HEK293 (cell line): ENCODE measurements around the gene PGAP1.

ENCODE experiments used
- PRDM1 ChIP-seq: fragments of 450-650 bp; formaldehyde crosslinking; IDR thresholded peaks from 2 replicates; pipeline ENCODE4; 2016; ENCODE audit warnings: missing biosample characterization, missing genetic modification characterization
- YY1 ChIP-seq: fragments of 450-650 bp; formaldehyde crosslinking; IDR thresholded peaks from 2 replicates; pipeline ENCODE4 v1.5.1; 2018; ENCODE audit warnings: missing biosample characterization, missing genetic modification characterization
- ZEB2 ChIP-seq: fragments of 450-650 bp; formaldehyde crosslinking; IDR thresholded peaks from 2 replicates; pipeline ENCODE4 v1.5.1; 2016; ENCODE audit warnings: missing biosample characterization, missing genetic modification characterization
- ZNF211 ChIP-seq: fragments of 450-650 bp; formaldehyde crosslinking; IDR thresholded peaks from 2 replicates; pipeline ENCODE4 v1.5.1; 2016; ENCODE audit warnings: low read depth, missing biosample characterization, missing genetic modification characterization
- ZNF302 ChIP-seq: fragments of 450-650 bp; formaldehyde crosslinking; IDR thresholded peaks from 2 replicates; pipeline ENCODE4 v1.5.1; 2016; ENCODE audit warnings: missing biosample characterization, missing genetic modification characterization, low read depth
- ZNF366 ChIP-seq: fragments of 450-650 bp; formaldehyde crosslinking; conservative IDR thresholded peaks from 2 replicates; pipeline ENCODE4 v1.5.1; 2016; ENCODE audit warnings: missing biosample characterization, missing genetic modification characterization
- ZNF423 ChIP-seq: fragments of 450-650 bp; formaldehyde crosslinking; IDR thresholded peaks from 2 replicates; pipeline ENCODE4 v1.5.1; 2016; ENCODE audit warnings: missing biosample characterization, missing genetic modification characterization
- ZNF558 ChIP-seq: fragments of 450-650 bp; formaldehyde crosslinking; IDR thresholded peaks from 2 replicates; pipeline ENCODE4 v1.5.1; 2016; ENCODE audit warnings: missing biosample characterization, missing genetic modification characterization
- TF ChIP-seq, protein P1 (sequence below): fragments of 450-650 bp; formaldehyde crosslinking; IDR thresholded peaks from 2 replicates; pipeline ENCODE4 v1.5.1; 2016; ENCODE audit warnings: missing biosample characterization, missing genetic modification characterization
- TF ChIP-seq, protein P2 (sequence below): sonication (generic); formaldehyde crosslinking; IDR thresholded peaks from 2 replicates; pipeline ENCODE4 v1.8.1; 2022; ENCODE audit warnings: mild to moderate bottlenecking, moderate library complexity, missing genetic modification reagents
- TF ChIP-seq, protein P3 (sequence below): fragments of 450-650 bp; formaldehyde crosslinking; IDR thresholded peaks from 2 replicates; pipeline ENCODE4 v1.5.1; 2016; ENCODE audit warnings: missing biosample characterization, missing genetic modification characterization, low read depth
- TF ChIP-seq, protein P4 (sequence below): IDR thresholded peaks from 2 replicates; pipeline ENCODE4 v1.6.1; 2011; ENCODE audit warnings: mild to moderate bottlenecking, low read depth, low read length, borderline replicate concordance
- TF ChIP-seq, protein P5 (sequence below): fragments of 450-650 bp; formaldehyde crosslinking; IDR thresholded peaks from 2 replicates; pipeline ENCODE4 v1.5.1; 2016; ENCODE audit warnings: missing biosample characterization, missing genetic modification characterization
- TF ChIP-seq, protein P6 (sequence below): fragments of 450-650 bp; formaldehyde crosslinking; IDR thresholded peaks from 2 replicates; pipeline ENCODE4 v1.5.0; 2017; ENCODE audit warnings: missing biosample characterization, missing genetic modification characterization, borderline replicate concordance
- TF ChIP-seq, protein P7 (sequence below): fragments of 450-650 bp; formaldehyde crosslinking; IDR thresholded peaks from 2 replicates; pipeline ENCODE4 v1.5.1; 2017; ENCODE audit warnings: missing biosample characterization, missing genetic modification characterization

Gene PGAP1

DNA sequence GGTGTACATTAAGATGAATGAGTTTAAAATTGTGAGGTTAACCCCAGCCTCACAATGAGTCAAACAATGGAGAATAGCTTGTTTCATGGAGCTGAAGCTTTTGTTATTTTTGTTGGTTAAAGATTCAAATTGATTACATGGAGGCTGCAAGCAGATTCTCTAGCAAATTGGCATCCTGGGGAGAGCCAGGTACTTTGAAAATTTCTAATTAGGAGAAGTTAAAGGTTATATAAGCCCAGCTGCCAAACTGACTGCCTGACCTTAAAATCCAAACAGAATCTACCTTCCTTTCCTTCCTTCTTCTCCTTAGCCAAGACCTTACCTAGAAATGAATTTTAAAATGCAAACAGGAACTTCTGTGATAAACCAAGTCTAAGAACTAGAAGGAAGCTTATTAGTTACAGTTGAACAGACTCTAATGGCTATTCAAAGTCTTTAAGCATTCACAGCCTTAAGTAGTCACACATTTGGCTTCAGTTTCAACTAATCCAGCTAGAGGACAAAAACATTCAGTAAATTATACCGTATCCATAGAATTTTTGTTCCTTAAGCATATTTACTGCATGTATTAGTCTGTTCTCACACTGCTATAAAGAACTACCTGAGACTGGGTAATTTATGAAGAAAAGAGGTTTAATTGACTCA is 31.5 kb upstream of the PGAP1 start (continued):
- TF ChIP-seq, protein P1, sequence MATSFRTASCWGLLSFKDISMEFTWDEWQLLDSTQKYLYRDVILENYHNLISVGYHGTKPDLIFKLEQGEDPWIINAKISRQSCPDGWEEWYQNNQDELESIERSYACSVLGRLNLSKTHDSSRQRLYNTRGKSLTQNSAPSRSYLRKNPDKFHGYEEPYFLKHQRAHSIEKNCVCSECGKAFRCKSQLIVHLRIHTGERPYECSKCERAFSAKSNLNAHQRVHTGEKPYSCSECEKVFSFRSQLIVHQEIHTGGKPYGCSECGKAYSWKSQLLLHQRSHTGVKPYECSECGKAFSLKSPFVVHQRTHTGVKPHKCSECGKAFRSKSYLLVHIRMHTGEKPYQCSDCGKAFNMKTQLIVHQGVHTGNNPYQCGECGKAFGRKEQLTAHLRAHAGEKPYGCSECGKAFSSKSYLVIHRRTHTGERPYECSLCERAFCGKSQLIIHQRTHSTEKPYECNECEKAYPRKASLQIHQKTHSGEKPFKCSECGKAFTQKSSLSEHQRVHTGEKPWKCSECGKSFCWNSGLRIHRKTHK (tag by site-specific recombination), result no peak
- TF ChIP-seq, protein P2, sequence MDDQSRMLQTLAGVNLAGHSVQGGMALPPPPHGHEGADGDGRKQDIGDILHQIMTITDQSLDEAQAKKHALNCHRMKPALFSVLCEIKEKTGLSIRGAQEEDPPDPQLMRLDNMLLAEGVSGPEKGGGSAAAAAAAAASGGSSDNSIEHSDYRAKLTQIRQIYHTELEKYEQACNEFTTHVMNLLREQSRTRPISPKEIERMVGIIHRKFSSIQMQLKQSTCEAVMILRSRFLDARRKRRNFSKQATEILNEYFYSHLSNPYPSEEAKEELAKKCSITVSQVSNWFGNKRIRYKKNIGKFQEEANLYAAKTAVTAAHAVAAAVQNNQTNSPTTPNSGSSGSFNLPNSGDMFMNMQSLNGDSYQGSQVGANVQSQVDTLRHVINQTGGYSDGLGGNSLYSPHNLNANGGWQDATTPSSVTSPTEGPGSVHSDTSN (CRISPR knock-in tag), result no peak
- TF ChIP-seq, protein P3, sequence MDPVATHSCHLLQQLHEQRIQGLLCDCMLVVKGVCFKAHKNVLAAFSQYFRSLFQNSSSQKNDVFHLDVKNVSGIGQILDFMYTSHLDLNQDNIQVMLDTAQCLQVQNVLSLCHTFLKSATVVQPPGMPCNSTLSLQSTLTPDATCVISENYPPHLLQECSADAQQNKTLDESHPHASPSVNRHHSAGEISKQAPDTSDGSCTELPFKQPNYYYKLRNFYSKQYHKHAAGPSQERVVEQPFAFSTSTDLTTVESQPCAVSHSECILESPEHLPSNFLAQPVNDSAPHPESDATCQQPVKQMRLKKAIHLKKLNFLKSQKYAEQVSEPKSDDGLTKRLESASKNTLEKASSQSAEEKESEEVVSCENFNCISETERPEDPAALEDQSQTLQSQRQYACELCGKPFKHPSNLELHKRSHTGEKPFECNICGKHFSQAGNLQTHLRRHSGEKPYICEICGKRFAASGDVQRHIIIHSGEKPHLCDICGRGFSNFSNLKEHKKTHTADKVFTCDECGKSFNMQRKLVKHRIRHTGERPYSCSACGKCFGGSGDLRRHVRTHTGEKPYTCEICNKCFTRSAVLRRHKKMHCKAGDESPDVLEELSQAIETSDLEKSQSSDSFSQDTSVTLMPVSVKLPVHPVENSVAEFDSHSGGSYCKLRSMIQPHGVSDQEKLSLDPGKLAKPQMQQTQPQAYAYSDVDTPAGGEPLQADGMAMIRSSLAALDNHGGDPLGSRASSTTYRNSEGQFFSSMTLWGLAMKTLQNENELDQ (tag by site-specific recombination), result no peak
- TF ChIP-seq YY1 (no peak), PRDM1 (tag by site-specific recombination) (no peak), ZEB2 (tag by site-specific recombination) (no peak), ZNF366 (tag by site-specific recombination) (no peak), ZNF211 (tag by site-specific recombination) (no peak), ZNF302 (tag by site-specific recombination) (no peak), ZNF558 (no peak), ZNF423 (tag by site-specific recombination) (no peak)
- TF ChIP-seq, protein P4, sequence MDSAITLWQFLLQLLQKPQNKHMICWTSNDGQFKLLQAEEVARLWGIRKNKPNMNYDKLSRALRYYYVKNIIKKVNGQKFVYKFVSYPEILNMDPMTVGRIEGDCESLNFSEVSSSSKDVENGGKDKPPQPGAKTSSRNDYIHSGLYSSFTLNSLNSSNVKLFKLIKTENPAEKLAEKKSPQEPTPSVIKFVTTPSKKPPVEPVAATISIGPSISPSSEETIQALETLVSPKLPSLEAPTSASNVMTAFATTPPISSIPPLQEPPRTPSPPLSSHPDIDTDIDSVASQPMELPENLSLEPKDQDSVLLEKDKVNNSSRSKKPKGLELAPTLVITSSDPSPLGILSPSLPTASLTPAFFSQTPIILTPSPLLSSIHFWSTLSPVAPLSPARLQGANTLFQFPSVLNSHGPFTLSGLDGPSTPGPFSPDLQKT, result no peak
- TF ChIP-seq, protein P5, sequence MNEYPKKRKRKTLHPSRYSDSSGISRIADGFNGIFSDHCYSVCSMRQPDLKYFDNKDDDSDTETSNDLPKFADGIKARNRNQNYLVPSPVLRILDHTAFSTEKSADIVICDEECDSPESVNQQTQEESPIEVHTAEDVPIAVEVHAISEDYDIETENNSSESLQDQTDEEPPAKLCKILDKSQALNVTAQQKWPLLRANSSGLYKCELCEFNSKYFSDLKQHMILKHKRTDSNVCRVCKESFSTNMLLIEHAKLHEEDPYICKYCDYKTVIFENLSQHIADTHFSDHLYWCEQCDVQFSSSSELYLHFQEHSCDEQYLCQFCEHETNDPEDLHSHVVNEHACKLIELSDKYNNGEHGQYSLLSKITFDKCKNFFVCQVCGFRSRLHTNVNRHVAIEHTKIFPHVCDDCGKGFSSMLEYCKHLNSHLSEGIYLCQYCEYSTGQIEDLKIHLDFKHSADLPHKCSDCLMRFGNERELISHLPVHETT (tag by site-specific recombination), result no peak
- TF ChIP-seq, protein P6, sequence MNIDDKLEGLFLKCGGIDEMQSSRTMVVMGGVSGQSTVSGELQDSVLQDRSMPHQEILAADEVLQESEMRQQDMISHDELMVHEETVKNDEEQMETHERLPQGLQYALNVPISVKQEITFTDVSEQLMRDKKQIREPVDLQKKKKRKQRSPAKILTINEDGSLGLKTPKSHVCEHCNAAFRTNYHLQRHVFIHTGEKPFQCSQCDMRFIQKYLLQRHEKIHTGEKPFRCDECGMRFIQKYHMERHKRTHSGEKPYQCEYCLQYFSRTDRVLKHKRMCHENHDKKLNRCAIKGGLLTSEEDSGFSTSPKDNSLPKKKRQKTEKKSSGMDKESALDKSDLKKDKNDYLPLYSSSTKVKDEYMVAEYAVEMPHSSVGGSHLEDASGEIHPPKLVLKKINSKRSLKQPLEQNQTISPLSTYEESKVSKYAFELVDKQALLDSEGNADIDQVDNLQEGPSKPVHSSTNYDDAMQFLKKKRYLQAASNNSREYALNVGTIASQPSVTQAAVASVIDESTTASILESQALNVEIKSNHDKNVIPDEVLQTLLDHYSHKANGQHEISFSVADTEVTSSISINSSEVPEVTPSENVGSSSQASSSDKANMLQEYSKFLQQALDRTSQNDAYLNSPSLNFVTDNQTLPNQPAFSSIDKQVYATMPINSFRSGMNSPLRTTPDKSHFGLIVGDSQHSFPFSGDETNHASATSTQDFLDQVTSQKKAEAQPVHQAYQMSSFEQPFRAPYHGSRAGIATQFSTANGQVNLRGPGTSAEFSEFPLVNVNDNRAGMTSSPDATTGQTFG (tag by site-specific recombination), result no peak
- TF ChIP-seq, protein P7, sequence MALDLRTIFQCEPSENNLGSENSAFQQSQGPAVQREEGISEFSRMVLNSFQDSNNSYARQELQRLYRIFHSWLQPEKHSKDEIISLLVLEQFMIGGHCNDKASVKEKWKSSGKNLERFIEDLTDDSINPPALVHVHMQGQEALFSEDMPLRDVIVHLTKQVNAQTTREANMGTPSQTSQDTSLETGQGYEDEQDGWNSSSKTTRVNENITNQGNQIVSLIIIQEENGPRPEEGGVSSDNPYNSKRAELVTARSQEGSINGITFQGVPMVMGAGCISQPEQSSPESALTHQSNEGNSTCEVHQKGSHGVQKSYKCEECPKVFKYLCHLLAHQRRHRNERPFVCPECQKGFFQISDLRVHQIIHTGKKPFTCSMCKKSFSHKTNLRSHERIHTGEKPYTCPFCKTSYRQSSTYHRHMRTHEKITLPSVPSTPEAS (tag by site-specific recombination), result no peak
